GM12892 (cell line): ENCODE measurements around the gene SDK2.

Source experiments
- POLR2AphosphoS5 ChIP-seq: IDR thresholded peaks from 2 replicates; pipeline ENCODE4 v1.6.1; 2011; ENCODE audit warnings: low read depth, low read length, control low read depth
- TAF1 ChIP-seq: IDR thresholded peaks from 2 replicates; pipeline ENCODE4 v1.6.1; 2011; ENCODE audit warnings: low read depth, mild to moderate bottlenecking, control low read depth, low read length, borderline replicate concordance

DNA sequence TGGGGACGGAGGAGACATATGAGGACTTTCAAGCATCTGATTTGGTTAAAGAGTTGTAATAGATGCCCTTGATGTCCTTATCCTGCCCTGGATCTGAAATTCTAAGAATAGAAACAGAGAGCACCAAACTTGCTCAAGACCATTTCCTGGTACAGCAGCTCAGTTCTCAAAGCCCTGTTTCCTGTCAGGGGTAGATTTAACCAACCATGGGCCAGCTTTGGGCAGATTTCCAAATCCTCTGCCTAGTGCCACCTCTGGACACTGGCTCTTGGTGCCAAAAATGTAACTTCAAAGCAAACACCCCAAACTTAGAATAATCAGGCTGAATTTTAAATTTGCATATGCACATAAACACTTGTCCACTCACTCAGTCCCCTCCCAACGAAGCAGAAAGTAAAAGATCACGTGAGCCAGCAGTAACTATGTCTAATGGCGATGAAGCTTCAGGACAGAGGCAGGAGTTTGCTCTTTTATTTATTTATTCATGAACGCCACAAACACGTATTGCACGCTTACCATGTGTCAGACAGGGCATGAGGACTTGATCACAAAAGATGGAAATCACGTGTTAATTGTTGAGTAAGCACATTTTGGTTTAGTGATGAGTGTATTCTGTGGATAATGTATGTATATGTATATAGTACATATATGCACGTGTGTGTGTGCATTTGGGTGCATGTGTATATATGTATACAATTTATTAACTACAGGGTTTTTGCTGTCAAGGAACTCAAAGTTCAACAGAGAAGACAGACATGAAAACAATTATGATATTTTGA is 23.1 kb upstream of the SDK2 start:
- TF ChIP-seq POLR2AphosphoS5 (no peak), TAF1 (no peak)
